Ectodermal cell (in vitro differentiated cells): ENCODE measurements around the gene TAMALIN.

ENCODE experiments used
- H3K27ac ChIP-seq: 2 replicates; pipeline ENCODE4 v1.7.0; 2013; ENCODE audit warnings: mild to moderate bottlenecking, low read depth, low read length; ENCODE audit not compliant: insufficient read depth, poor library complexity, severe bottlenecking
- H3K27me3 ChIP-seq: 2 replicates; pipeline ENCODE4 v1.7.0; 2013; ENCODE audit warnings: mild to moderate bottlenecking, low read length; ENCODE audit not compliant: insufficient read depth, control insufficient read depth, poor library complexity, severe bottlenecking
- H3K36me3 ChIP-seq: one replicate; pipeline ENCODE4 v1.7.0; 2013; ENCODE audit warnings: low read length; ENCODE audit not compliant: control insufficient read depth, insufficient read depth
- H3K4me1 ChIP-seq: one replicate; pipeline ENCODE4 v1.7.0; 2013; ENCODE audit warnings: low read length; ENCODE audit not compliant: control insufficient read depth, insufficient read depth
- H3K4me3 ChIP-seq: 2 replicates; pipeline ENCODE4 v1.7.0; 2013; ENCODE audit warnings: low read depth, low read length, control low read depth; ENCODE audit not compliant: insufficient read depth
- H3K9me3 ChIP-seq: 2 replicates; pipeline ENCODE4 v1.7.0; 2013; ENCODE audit warnings: mild to moderate bottlenecking, low read length, moderate library complexity; ENCODE audit not compliant: control insufficient read depth
- WGBS, 2 experiments: methylation state at CpG; one replicate each; pipeline ENCODE4 v1.1.7; 2013; ENCODE audit warnings: missing lambda C conversion rate in 2 of 2; 5-methylcytosine and 5-hydroxymethylcytosine counted together

TAMALIN gene

GRCh38 chr12:52053536-52054209 is 46.9 kb downstream of the TAMALIN start:
- 87 to 92% methylated on average over 9 of the region's 9 CpGs for WGBS, 2 experiments
- Histone ChIP-seq H3K27me3 (peaks cover 41% of the 10 kb centered on the region), H3K27ac (no peak overlapping the region), H3K36me3 (peaks cover 3% of the 10 kb centered on the region), H3K4me1 (peaks cover 15% of the 10 kb centered on the region), H3K4me3 (no peak overlapping the region), H3K9me3 (no peaks in the 10 kb centered on the region)

GRCh38 chr12:52054231-52054832 is 47.6 kb downstream of the TAMALIN start:
- H3K36me3 ChIP-seq, result peaks cover 3% of the 10 kb centered on the region
- H3K27ac ChIP-seq, result no peak overlapping the region
- no peak overlapping the region for H3K4me3 ChIP-seq
- 94 to 95% methylated on average over 21 of the region's 21 CpGs for WGBS, 2 experiments
- no peaks in the 10 kb centered on the region for H3K9me3 ChIP-seq
- H3K27me3 ChIP-seq, result peaks cover 35% of the 10 kb centered on the region
- peaks cover 15% of the 10 kb centered on the region for H3K4me1 ChIP-seq

DNA sequence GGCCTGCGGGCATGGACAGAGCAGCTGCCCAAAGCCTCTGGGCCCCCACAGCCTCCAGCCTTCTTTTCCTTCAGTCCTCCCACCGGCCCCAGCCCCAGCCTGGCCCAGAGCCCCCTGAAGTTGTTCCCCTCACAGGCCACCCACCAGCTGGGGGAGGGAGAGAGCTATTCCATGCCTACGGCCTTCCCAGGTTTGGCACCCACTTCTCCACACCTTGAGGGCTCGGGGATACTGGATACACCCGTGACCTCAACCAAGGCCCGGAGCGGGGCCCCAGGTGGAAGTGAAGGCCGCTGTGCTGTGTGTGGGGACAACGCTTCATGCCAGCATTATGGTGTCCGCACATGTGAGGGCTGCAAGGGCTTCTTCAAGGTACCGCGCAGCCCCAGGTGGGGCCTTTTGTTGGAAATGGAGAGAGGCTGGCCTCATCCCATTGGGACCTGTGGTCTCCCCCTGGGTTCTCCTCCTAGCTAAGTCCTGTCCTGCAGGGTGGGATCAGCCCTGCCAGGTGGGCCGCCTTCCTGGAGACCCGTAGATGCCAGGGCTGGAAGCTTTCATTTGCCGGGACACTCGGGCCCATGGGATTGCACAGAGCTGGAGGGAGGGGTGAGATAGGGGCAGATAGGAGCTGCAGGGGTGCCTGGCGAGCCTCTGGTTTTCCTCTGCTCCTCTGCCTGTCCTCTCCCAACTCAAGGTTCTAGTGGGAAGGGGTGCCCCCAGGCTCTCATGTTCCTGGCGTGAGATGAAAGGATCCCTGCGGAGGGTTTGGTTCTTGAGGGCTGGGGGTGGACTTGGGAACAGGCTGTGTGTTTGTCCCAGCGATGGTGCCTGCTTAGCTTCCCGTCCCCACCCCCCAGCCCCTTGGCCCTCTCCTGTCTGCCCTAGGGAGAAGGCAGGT is 48.3 kb downstream of the TAMALIN start:
- Histone ChIP-seq H3K27ac (no peak overlapping the region), H3K36me3 (peaks cover 3% of the 10 kb centered on the region)

DNA sequence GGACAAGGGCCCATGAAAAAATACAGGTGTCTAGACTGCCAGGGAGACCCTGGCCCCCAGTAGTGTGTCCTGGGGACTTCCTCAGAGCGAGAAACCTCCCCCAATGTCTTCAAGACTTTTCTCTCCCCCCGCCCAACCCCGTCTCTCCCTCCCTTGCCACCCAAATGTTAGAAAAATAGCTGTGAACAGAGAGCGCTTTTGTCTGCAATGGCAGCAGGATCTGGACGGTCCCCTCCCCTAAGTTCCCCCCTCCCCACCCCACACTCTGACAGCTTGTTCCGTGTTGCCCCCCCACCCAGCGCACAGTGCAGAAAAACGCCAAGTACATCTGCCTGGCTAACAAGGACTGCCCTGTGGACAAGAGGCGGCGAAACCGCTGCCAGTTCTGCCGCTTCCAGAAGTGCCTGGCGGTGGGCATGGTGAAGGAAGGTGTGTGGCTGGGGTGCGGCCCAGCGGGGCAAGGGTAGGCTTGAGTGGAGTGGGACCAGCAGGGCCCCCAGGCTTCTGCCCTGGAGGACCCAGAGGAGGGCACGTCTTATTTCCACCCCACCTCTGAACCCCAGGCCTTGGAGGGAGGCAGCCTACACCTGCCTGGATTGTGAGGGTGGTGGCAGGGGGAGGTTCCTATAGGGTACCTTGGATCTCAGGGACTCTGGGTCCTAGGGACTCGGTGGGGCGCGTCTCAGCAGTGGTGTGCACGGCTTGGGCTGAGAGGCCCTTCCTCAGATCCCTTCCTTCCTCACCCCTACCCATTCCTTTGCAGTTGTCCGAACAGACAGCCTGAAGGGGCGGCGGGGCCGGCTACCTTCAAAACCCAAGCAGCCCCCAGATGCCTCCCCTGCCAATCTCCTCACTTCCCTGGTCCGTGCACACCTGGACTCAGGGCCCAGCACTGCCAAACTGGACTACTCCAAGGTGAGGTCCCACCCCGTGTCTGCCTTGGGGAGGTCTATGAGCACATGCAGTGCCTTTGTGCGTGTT is 49.3 kb downstream of the TAMALIN start:
- 90 to 91% methylated on average over 26 to 27 of the region's 27 CpGs for WGBS, 2 experiments

More for the DNA sequence above, 48.3 kb downstream of the TAMALIN start:
- no peaks in the 10 kb centered on the region for H3K9me3 ChIP-seq
- peaks cover 27% of the 10 kb centered on the region for H3K27me3 ChIP-seq
- H3K4me3 ChIP-seq, result no peak overlapping the region
- 91 to 96% methylated on average over 21 of the region's 21 CpGs for WGBS, 2 experiments
- H3K4me1 ChIP-seq, result peaks cover 14% of the 10 kb centered on the region

GRCh38 chr12:52056801-52057637 is 50.3 kb downstream of the TAMALIN start:
- H3K4me1 ChIP-seq, result peaks cover 5% of the 10 kb centered on the region
- H3K36me3 ChIP-seq, result peaks cover 3% of the 10 kb centered on the region
- H3K4me3 ChIP-seq, result no peak overlapping the region
- H3K27ac ChIP-seq, result no peak overlapping the region
- peaks cover 8% of the 10 kb centered on the region for H3K27me3 ChIP-seq
- H3K9me3 ChIP-seq, result no peaks in the 10 kb centered on the region
- WGBS, 2 experiments, result 93% methylated on average over 23 of the region's 23 CpGs

More for the DNA sequence above, 49.3 kb downstream of the TAMALIN start:
- Histone ChIP-seq H3K4me3 (no peak overlapping the region), H3K27ac (no peak overlapping the region), H3K9me3 (no peaks in the 10 kb centered on the region), H3K27me3 (peaks cover 18% of the 10 kb centered on the region), H3K4me1 (peaks cover 7% of the 10 kb centered on the region), H3K36me3 (peaks cover 3% of the 10 kb centered on the region)

DNA sequence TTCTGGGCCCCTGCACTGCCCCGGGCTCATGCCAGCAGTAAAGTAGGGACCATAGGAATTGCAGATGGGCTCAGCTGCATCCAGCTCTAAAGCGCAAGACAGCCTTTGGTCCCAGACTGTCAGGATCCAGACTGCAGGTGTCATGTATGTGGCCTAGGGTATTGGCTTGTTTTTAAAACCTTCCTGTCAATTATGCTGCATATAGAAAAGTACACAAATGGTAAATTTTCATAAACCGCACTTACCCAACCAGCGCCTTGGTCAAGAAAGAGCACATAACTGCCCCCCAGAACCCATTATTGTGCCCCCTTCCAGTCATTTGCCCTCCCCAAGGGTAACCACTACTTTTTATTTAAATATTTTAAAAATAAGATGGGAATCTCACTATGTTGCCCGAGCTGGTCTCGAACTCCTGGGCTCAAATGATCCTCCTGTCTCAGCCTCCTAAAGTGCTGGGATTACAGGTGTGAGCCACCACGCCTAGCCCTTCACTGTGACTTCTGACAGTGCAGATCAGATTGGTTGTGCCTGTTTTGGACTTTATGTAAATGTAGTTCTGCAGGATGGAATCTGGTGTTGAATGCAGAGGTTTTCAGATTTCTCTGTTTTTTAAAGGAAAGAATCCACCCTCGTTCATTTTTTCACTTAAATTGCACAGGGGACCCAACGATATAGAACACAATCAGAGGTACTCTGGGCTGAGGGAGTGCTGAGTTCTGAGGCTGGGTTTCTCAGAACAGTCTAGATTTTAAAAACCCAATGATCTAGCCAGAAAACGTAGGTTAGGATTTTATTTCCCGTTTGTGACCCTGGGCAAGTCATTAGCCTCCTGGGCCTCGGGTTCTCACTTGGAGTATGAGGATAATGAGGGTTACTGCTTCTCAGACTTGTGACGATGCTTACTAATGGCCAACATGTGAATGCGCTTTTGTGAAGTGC is 51.2 kb downstream of the TAMALIN start:
- H3K27ac ChIP-seq, result no peak overlapping the region
- H3K36me3 ChIP-seq, result peaks cover 3% of the 10 kb centered on the region
- WGBS, 2 experiments, result 91% methylated on average over 14 of the region's 14 CpGs
- no peaks in the 10 kb centered on the region for H3K9me3 ChIP-seq
- peaks cover 9% of the 10 kb centered on the region for H3K4me1 ChIP-seq
- H3K4me3 ChIP-seq, result no peak overlapping the region
- H3K27me3 ChIP-seq, result no peaks in the 10 kb centered on the region

DNA sequence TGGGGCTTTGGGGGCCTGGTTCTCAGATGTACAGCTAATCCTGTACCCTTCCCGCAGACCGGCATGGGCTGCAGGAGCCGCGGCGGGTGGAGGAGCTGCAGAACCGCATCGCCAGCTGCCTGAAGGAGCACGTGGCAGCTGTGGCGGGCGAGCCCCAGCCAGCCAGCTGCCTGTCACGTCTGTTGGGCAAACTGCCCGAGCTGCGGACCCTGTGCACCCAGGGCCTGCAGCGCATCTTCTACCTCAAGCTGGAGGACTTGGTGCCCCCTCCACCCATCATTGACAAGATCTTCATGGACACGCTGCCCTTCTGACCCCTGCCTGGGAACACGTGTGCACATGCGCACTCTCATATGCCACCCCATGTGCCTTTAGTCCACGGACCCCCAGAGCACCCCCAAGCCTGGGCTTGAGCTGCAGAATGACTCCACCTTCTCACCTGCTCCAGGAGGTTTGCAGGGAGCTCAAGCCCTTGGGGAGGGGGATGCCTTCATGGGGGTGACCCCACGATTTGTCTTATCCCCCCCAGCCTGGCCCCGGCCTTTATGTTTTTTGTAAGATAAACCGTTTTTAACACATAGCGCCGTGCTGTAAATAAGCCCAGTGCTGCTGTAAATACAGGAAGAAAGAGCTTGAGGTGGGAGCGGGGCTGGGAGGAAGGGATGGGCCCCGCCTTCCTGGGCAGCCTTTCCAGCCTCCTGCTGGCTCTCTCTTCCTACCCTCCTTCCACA is 52.0 kb downstream of the TAMALIN start:
- Histone ChIP-seq H3K9me3 (no peaks in the 10 kb centered on the region), H3K36me3 (peaks cover 3% of the 10 kb centered on the region)

More for the DNA sequence above, 52.0 kb downstream of the TAMALIN start:
- Histone ChIP-seq H3K4me1 (peaks cover 9% of the 10 kb centered on the region), H3K4me3 (no peak overlapping the region), H3K27me3 (no peaks in the 10 kb centered on the region), H3K27ac (no peak overlapping the region)
- WGBS, 2 experiments, result 92% methylated on average over 24 of the region's 25 CpGs
